ENCODE data around the gene CPXM1.

DNA sequence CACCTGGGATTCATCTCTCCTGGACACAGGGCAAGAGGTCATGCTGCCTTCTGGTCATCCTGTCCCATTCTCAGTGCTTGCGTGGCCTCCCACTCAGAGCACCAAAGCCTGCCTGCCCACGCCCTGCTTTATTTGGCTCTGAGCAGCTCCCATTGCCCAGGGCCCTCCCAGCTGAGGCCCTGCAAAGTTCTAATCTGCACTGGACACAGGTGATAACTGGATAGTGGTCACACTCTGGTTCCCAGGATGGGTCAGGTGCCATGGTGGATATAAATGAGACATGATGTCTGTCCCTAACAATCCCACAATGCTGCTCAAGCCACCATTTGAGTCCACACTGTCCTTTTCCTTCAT is 39.5 kb downstream of the CPXM1 start:
- TF ChIP-seq, protein P1, sequence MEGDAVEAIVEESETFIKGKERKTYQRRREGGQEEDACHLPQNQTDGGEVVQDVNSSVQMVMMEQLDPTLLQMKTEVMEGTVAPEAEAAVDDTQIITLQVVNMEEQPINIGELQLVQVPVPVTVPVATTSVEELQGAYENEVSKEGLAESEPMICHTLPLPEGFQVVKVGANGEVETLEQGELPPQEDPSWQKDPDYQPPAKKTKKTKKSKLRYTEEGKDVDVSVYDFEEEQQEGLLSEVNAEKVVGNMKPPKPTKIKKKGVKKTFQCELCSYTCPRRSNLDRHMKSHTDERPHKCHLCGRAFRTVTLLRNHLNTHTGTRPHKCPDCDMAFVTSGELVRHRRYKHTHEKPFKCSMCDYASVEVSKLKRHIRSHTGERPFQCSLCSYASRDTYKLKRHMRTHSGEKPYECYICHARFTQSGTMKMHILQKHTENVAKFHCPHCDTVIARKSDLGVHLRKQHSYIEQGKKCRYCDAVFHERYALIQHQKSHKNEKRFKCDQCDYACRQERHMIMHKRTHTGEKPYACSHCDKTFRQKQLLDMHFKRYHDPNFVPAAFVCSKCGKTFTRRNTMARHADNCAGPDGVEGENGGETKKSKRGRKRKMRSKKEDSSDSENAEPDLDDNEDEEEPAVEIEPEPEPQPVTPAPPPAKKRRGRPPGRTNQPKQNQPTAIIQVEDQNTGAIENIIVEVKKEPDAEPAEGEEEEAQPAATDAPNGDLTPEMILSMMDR (IDR thresholded peaks at IDR 0.05): no peak
- TF ChIP-seq POLR2A (IDR thresholded peaks at IDR 0.05): no peak
